H1 (cell line): Measurements from ENCODE around the gene TCEA3. TPM values are rescaled to one million over a fixed set of nuclear protein-coding genes. Genes with fewer than 3 reads are reported as not detected.

Experiments used
- CTCF ChIA-PET: fragments of 300-600 bp; sonication (Branson Sonifier 250); formaldehyde crosslinking; loops from one replicate; lab custom pipeline; 2021; ENCODE audit not compliant: partially characterized antibody; lab: Charles Lee
- POLR2A ChIA-PET: fragments of 300-600 bp; sonication (Branson Sonifier 250); formaldehyde crosslinking; loops from one replicate; lab custom pipeline; 2021; ENCODE audit warnings: inconsistent platforms; ENCODE audit not compliant: partially characterized antibody; lab: Charles Lee
- DNase-seq, 2 experiments: peaks; one replicate each; pipeline versions ENCODE4 v3.0.0 to v3.0.0-alpha.2; 2010 to 2022; ENCODE audit warnings: low spot score in 2 of 2, low read depth in 1 of 2, mixed read lengths in 1 of 2
- FAIRE-seq: peaks from 2 replicates; lab custom pipeline; 2011; peaks lifted over from hg19 to GRCh38; lab: Jason Lieb, UNC
- H2AFZ ChIP-seq: 2 replicates; pipeline ENCODE4 v1.8.1; 2012; ENCODE audit warnings: low read length, inconsistent platforms
- H2AK5ac ChIP-seq: 2 replicates; pipeline ENCODE4 v1.6.1; 2013; ENCODE audit warnings: low read depth, low read length
- H2BK120ac ChIP-seq: replicated peaks from 2 replicates; pipeline ENCODE3; 2013; ENCODE audit warnings: low read depth, low read length, inconsistent platforms
- H2BK12ac ChIP-seq: 2 replicates; pipeline ENCODE4 v1.6.1; 2013; ENCODE audit warnings: low read depth, low read length
- H2BK15ac ChIP-seq: 2 replicates; pipeline ENCODE4 v1.6.1; 2013; ENCODE audit warnings: low read length
- H2BK20ac ChIP-seq: 2 replicates; pipeline ENCODE4 v1.6.1; 2013; ENCODE audit warnings: low read length
- H2BK5ac ChIP-seq: 2 replicates; pipeline ENCODE4 v1.6.1; 2013; ENCODE audit warnings: low read depth, low read length
- H3K14ac ChIP-seq: 2 replicates; pipeline ENCODE4 v1.6.1; 2013; ENCODE audit warnings: inconsistent platforms; ENCODE audit not compliant: insufficient read length
- H3K18ac ChIP-seq: 2 replicates; pipeline ENCODE4 v1.6.1; 2013; ENCODE audit warnings: low read length; ENCODE audit errors: extremely low read depth
- H3K23ac ChIP-seq: 2 replicates; pipeline ENCODE4 v1.6.1; 2013; ENCODE audit warnings: inconsistent platforms; ENCODE audit not compliant: insufficient read length
- H3K23me2 ChIP-seq: 2 replicates; pipeline ENCODE4 v1.6.1; 2013; ENCODE audit warnings: low read depth, low read length
- H3K27ac ChIP-seq: 2 replicates; pipeline ENCODE4 v1.6.1; 2011; ENCODE audit warnings: low read depth, low read length, inconsistent platforms
- H3K27me3 ChIP-seq, 4 experiments: replicated peaks in 1 of 4; 1 replicate in 1 of 4; 2 replicates in 3 of 4; pipeline versions ENCODE4 v1.6.1 to v1.8.1; 2011 to 2013; ENCODE audit warnings: low read length in 3 of 4, mild to moderate bottlenecking in 3 of 4, inconsistent platforms in 2 of 4, mixed read lengths in 2 of 4, moderate library complexity in 1 of 4; ENCODE audit not compliant: control insufficient read depth in 3 of 4, insufficient read depth in 3 of 4; ENCODE audit errors: extremely low read depth in 1 of 4
- H3K36me3 ChIP-seq, 4 experiments: 2 replicates each; pipeline versions ENCODE4 v1.6.1 to v1.8.1; 2011 to 2013; ENCODE audit warnings: mild to moderate bottlenecking in 4 of 4, low read length in 3 of 4, moderate library complexity in 2 of 4, control low read depth in 1 of 4, inconsistent platforms in 1 of 4; ENCODE audit not compliant: insufficient read depth in 4 of 4, control insufficient read depth in 2 of 4
- H3K4ac ChIP-seq: replicated peaks from 2 replicates; pipeline ENCODE3; 2013; ENCODE audit warnings: low read length, low read depth, mixed read lengths, inconsistent platforms; ENCODE audit not compliant: insufficient read length
- H3K4me1 ChIP-seq, 4 experiments: replicated peaks in 1 of 4; 1 replicate in 1 of 4; 2 replicates in 3 of 4; pipeline versions ENCODE4 v1.6.1 to v1.8.1; 2011 to 2013; ENCODE audit warnings: low read length in 3 of 4, inconsistent platforms in 2 of 4, mixed read lengths in 1 of 4; ENCODE audit not compliant: insufficient read depth in 4 of 4, control insufficient read depth in 3 of 4
- H3K4me2 ChIP-seq, 2 experiments: 2 replicates each; pipeline versions ENCODE4 v1.6.1 to v1.8.1; 2011 to 2013; ENCODE audit warnings: low read depth in 2 of 2, low read length in 2 of 2, control low read depth in 1 of 2, inconsistent platforms in 1 of 2, mild to moderate bottlenecking in 1 of 2; ENCODE audit not compliant: insufficient read depth in 1 of 2
- H3K4me3 ChIP-seq, 4 experiments: fragments of 200-600, 300-600 bp in 1 of 4; sonication (generic), shearing (Covaris generic), sonication (Bioruptor Twin) in 1 of 4; 2 replicates each; pipeline versions ENCODE4 v1.5.1 to v1.8.1; 2011 to 2016; ENCODE audit warnings: low read length in 4 of 4, low read depth in 3 of 4, control low read depth in 2 of 4, inconsistent platforms in 2 of 4, mild to moderate bottlenecking in 2 of 4, mixed read lengths in 1 of 4, moderate library complexity in 1 of 4; ENCODE audit not compliant: insufficient read depth in 2 of 4; ENCODE audit errors: extremely low read depth in 1 of 4
- H3K56ac ChIP-seq: replicated peaks from 2 replicates; pipeline ENCODE3; 2013; ENCODE audit warnings: low read depth, mild to moderate bottlenecking, mixed read lengths, low read length, inconsistent platforms; ENCODE audit not compliant: insufficient read length
- H3K79me1 ChIP-seq: 2 replicates; pipeline ENCODE4 v1.6.1; 2013; ENCODE audit warnings: low read depth, low read length, control low read depth
- H3K79me2 ChIP-seq, 2 experiments: 2 replicates each; pipeline versions ENCODE4 v1.6.1 to v1.8.1; 2012 to 2013; ENCODE audit warnings: low read length in 2 of 2, mild to moderate bottlenecking in 2 of 2, inconsistent platforms in 1 of 2; ENCODE audit not compliant: insufficient read depth in 2 of 2, control insufficient read depth in 1 of 2
- H3K9ac ChIP-seq, 4 experiments: replicated peaks in 1 of 4; 1 replicate in 1 of 4; 2 replicates in 3 of 4; pipeline versions ENCODE4 v1.6.1 to v1.8.1; 2011 to 2013; ENCODE audit warnings: low read depth in 3 of 4, low read length in 3 of 4, control low read depth in 2 of 4, mild to moderate bottlenecking in 2 of 4, moderate library complexity in 2 of 4, inconsistent platforms in 1 of 4; ENCODE audit errors: extremely low read depth in 1 of 4
- H3K9me3 ChIP-seq, 2 experiments: 2 replicates each; pipeline versions ENCODE4 v1.6.1 to v1.8.1; 2012 to 2013; ENCODE audit warnings: mild to moderate bottlenecking in 2 of 2, moderate library complexity in 2 of 2, control low read depth in 1 of 2, inconsistent platforms in 1 of 2, low read depth in 1 of 2, low read length in 1 of 2, mixed read lengths in 1 of 2; ENCODE audit not compliant: insufficient read depth in 2 of 2
- H4K20me1 ChIP-seq, 2 experiments: replicated peaks in 1 of 2; 2 replicates each; pipeline versions ENCODE3 to v1.8.1; 2011 to 2013; ENCODE audit warnings: inconsistent platforms in 2 of 2, low read length in 2 of 2, mild to moderate bottlenecking in 1 of 2; ENCODE audit not compliant: insufficient read depth in 2 of 2, control insufficient read depth in 1 of 2
- H4K5ac ChIP-seq: 2 replicates; pipeline ENCODE4 v1.6.1; 2013; ENCODE audit warnings: low read length, low read depth, mixed read lengths, inconsistent platforms; ENCODE audit not compliant: insufficient read length
- H4K8ac ChIP-seq: 2 replicates; pipeline ENCODE4 v1.8.0; 2013; ENCODE audit warnings: mild to moderate bottlenecking, moderate library complexity, low read length, inconsistent platforms; ENCODE audit not compliant: insufficient read depth; ENCODE audit errors: extremely low read depth
- H4K91ac ChIP-seq: replicated peaks from 2 replicates; pipeline ENCODE3; 2013; ENCODE audit warnings: low read length, mixed read lengths, inconsistent platforms; ENCODE audit not compliant: insufficient read length
- ATF3 ChIP-seq: IDR thresholded peaks from 2 replicates; pipeline ENCODE4 v1.6.1; 2011; ENCODE audit warnings: low read depth, mild to moderate bottlenecking, low read length; ENCODE audit not compliant: insufficient read depth
- CREB1 ChIP-seq: IDR thresholded peaks from 2 replicates; pipeline ENCODE4 v1.6.1; 2012; ENCODE audit warnings: inconsistent platforms
- EGR1 ChIP-seq: IDR thresholded peaks from 2 replicates; pipeline ENCODE4 v1.6.1; 2011; ENCODE audit warnings: low read depth, low read length, borderline replicate concordance
- EZH2 ChIP-seq: fragments of 200-600 bp; sonication (generic); IDR thresholded peaks from 2 replicates; pipeline ENCODE4 v1.7.1; 2012; ENCODE audit warnings: low read depth, mild to moderate bottlenecking, moderate library complexity, low read length, inconsistent platforms; ENCODE audit not compliant: severe bottlenecking
- JUN ChIP-seq: IDR thresholded peaks from 2 replicates; pipeline ENCODE4 v1.6.1; 2011; ENCODE audit warnings: low read depth, mild to moderate bottlenecking, improper control_type of control experiment, low read length
- NRF1 ChIP-seq: IDR thresholded peaks from 2 replicates; pipeline ENCODE4 v1.6.1; 2011; ENCODE audit warnings: mild to moderate bottlenecking, low read depth, low read length, improper control_type of control experiment
- POLR2A ChIP-seq, 2 experiments: IDR thresholded peaks; 1 replicate in 1 of 2; 2 replicates in 1 of 2; pipeline ENCODE4 v1.6.1; 2011; ENCODE audit warnings: low read depth in 2 of 2, low read length in 2 of 2, mild to moderate bottlenecking in 2 of 2; ENCODE audit errors: control extremely low read depth in 1 of 2
- SP1 ChIP-seq: IDR thresholded peaks from 2 replicates; pipeline ENCODE4 v1.6.1; 2011; ENCODE audit warnings: low read depth, low read length
- SP2 ChIP-seq: IDR thresholded peaks from 2 replicates; pipeline ENCODE4 v1.6.1; 2012; ENCODE audit warnings: mild to moderate bottlenecking, low read length, inconsistent platforms
- SUZ12 ChIP-seq: fragments of 200-600 bp; sonication (generic); IDR thresholded peaks from 2 replicates; pipeline ENCODE4 v1.6.1; 2012; ENCODE audit warnings: mild to moderate bottlenecking, inconsistent platforms, low read length, moderate library complexity, mixed read lengths
- TAF1 ChIP-seq: IDR thresholded peaks from 2 replicates; pipeline ENCODE4 v1.6.1; 2011; ENCODE audit warnings: mild to moderate bottlenecking, low read depth, low read length
- TBP ChIP-seq: IDR thresholded peaks from 2 replicates; pipeline ENCODE4 v1.6.1; 2011; ENCODE audit warnings: low read depth, low read length, improper control_type of control experiment
- USF2 ChIP-seq: IDR thresholded peaks from 2 replicates; pipeline ENCODE4 v1.6.1; 2011; ENCODE audit warnings: low read length, improper control_type of control experiment
- WGBS, 2 experiments: shearing (Covaris generic) in 1 of 2; methylation state at CpG; one replicate each; pipeline versions ENCODE4 v1.1.6 to v1.1.7; 2013 to 2015; ENCODE audit warnings: low lambda C conversion rate in 2 of 2, mixed read lengths in 2 of 2, inconsistent platforms in 1 of 2, low coverage in 1 of 2, missing lambda C conversion rate in 1 of 2; ENCODE audit not compliant: insufficient replicate concordance in 2 of 2, insufficient coverage in 1 of 2, insufficient read length in 1 of 2; ENCODE audit errors: extremely low coverage in 1 of 2, missing lambda C conversion rate in 1 of 2; 5-methylcytosine and 5-hydroxymethylcytosine counted together
- polyA plus RNA-seq, 7 experiments: library from polyadenylated mRNA; depleted of rRNA in 3 of 7; stranded (reverse) in 5 of 7; unstranded in 2 of 7; fragments of >200 nt in 5 of 7; fragments of 200-250 nt in 2 of 7; gene quantifications; 1 replicate in 5 of 7; 2 replicates in 1 of 7; 4 replicates in 1 of 7; pipeline versions ENCODE4 v1.2.1 to v1.2.3, GENCODE V29; 2011 to 2013; ENCODE audit warnings: missing spikeins in 2 of 7, mixed read lengths in 2 of 7
- total RNA-seq: library from RNA; stranded (reverse); fragmentation: NEBNext Ultra II Directional; extraction: Animal tissue kit (Norgen Biotek cat#: 25700); gene quantifications from 2 replicates; pipeline ENCODE4 v1.2.1, GENCODE V29; 2021

Gene TCEA3
- total and polyA plus RNA-seq, 2 of the 8 experiments (the other 6 are each of a cell fraction or from before 2014, with no cell fraction given), result 0.08 TPM; not detected in 1

DNA sequence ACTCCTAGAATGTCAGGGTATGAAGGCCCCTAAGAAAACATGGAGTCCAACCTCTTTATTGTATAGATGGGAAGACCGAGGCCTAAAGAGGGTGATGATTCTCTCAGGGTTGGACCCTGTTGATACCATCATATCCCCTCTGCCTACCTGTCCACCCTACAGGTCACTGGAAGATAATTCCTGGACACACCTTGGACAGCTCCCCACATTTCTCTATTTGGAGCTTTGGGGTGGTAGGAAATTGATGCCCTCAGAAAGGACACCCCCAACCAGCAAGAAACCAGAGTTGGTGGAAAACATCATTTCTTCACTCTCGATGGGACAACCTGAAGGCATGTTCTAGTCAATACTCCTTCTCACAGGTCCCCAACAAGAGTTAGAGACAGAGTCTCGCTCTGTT, 3.0 kb upstream of the TCEA3 start:
- ChIA-PET POLR2A (interaction anchor here (1.3 kb wide), 1 partner anchor 83 kb away, joined by 3 read pairs; the partner anchor contains the start of gene HNRNPR), CTCF (interaction anchor here (0.9 to 2.5 kb wide), 2 partner anchors 17 to 230 kb away, joined by 3 to 9 read pairs; no protein-coding TSS in a partner anchor)
- Histone ChIP-seq H3K23ac (no peak overlapping the region), H3K9ac (no peak overlapping the region), H2AK5ac (no peak overlapping the region), H3K56ac (no peak overlapping the region), H2BK120ac (no peak overlapping the region), H3K79me2 (no peaks in the 10 kb centered on the region), H2BK20ac (no peak overlapping the region), H2BK12ac (no peak overlapping the region), H3K23me2 (peaks cover 8% of the 10 kb centered on the region; the same call in 1 of the 2 replicates), H4K5ac (no peak overlapping the region), H3K27me3 (peaks cover 36 to 48% (median 44%) of the 10 kb centered on the region in 4 experiments), H3K79me1 (no peaks in the 10 kb centered on the region)
- no peak for DNase-seq
- WGBS, 2 experiments, result 90% methylated on average over 3 of the region's 3 CpGs; no CpG with 5 or more reads in 1 of the 2 experiments
- TF ChIP-seq TAF1 (no peak), TBP (no peak), SP1 (no peak), NRF1 (no peak), CREB1 (no peak), POLR2A (IDR thresholded peaks at IDR 0.05; ENCODE audit: control extremely low read depth in 1 of 2, low read depth in 2 of 2, low read length in 2 of 2) (no peak), EGR1 (no peak), ATF3 (no peak), SP2 (no peak), SUZ12 (no peak), EZH2 (no peak), JUN (no peak), USF2 (no peak)
- TF ChIP-seq, all 59 proteins: peak for 0
- Histone ChIP-seq H4K91ac (no peak overlapping the region), H2AFZ (no peak overlapping the region), H3K9me3 (no peaks in the 10 kb centered on the region), H3K4me1 (peaks cover 1 to 11% (median 3%) of the 10 kb centered on the region in 4 experiments; a peak in 6 of 7 replicates), H2BK15ac (no peak overlapping the region), H2BK5ac (no peak overlapping the region), H3K4ac (no peak overlapping the region), H3K36me3 (peaks cover 0 to 26% (median 11%) of the 10 kb centered on the region in 4 experiments; a peak in 6 of 8 replicates), H3K18ac (no peak overlapping the region), H3K14ac (no peak overlapping the region), H4K20me1 (peaks cover 21% of the 10 kb centered on the region in 2 experiments), H3K4me2 (no peak overlapping the region), H3K27ac (no peak overlapping the region), H4K8ac (no peak overlapping the region), H3K4me3 (no peak overlapping the region)
- no peak for FAIRE-seq
